Measurements from ENCODE around the gene SIK3.

The SIK3 gene

GRCh38 chr11:117107701-117108590 is 9.7 kb upstream of the SIK3 start:
- no peak for FAIRE-seq

GRCh38 chr11:117100556-117100955 is 2.3 kb upstream of the SIK3 start:
- FAIRE-seq = no peak

- FAIRE-seq = no peak
Observed at GRCh38 chr11:117099696-117100095, 1.5 kb upstream of the SIK3 start.

GRCh38 chr11:117097389-117098268 is 599 bp downstream of the SIK3 start:
- no peak for FAIRE-seq

- no peak for FAIRE-seq
Observed at GRCh38 chr11:117097014-117097388, 1.2 kb downstream of the SIK3 start.

GRCh38 chr11:117096201-117096991 is 1.8 kb downstream of the SIK3 start:
- FAIRE-seq = no peak

- no peak for FAIRE-seq
Observed at GRCh38 chr11:117095284-117096161, 2.7 kb downstream of the SIK3 start.

GRCh38 chr11:117094776-117095175 is 3.5 kb downstream of the SIK3 start:
- no peak for FAIRE-seq

- FAIRE-seq = no peak
Observed at GRCh38 chr11:117092951-117093590, 5.2 kb downstream of the SIK3 start.

- FAIRE-seq = no peak
Observed at GRCh38 chr11:117091753-117092477, 6.3 kb downstream of the SIK3 start.

GRCh38 chr11:117090111-117090706 is 8.0 kb downstream of the SIK3 start:
- no peak for FAIRE-seq

- FAIRE-seq = no peak
Observed at GRCh38 chr11:117089685-117090084, 8.5 kb downstream of the SIK3 start.

- no peak for FAIRE-seq
Observed at GRCh38 chr11:117087446-117087845, 10.8 kb downstream of the SIK3 start.

- FAIRE-seq = no peak
Observed at GRCh38 chr11:117084992-117085391, 13.2 kb downstream of the SIK3 start.

GRCh38 chr11:117083011-117083935 is 15.0 kb downstream of the SIK3 start:
- no peak for FAIRE-seq

- no peak for FAIRE-seq
Observed at GRCh38 chr11:117081908-117082307, 16.3 kb downstream of the SIK3 start.

GRCh38 chr11:117080370-117080769 is 17.9 kb downstream of the SIK3 start:
- FAIRE-seq = no peak

- no peak for FAIRE-seq
Observed at GRCh38 chr11:117076941-117077691, 21.1 kb downstream of the SIK3 start.
